Measurements from ENCODE around the gene LYAR.
A peak's percentile ranks its signal among the peaks of the same experiment; 100 is the strongest.

The LYAR gene

GRCh38 chr4:4289941-4290850 lies at the start of gene LYAR, which contains the start of gene ZBTB49:
Gene LYAR (minus strand): TSS chr4:4290154. CDS start chr4:4283742, 6,412 bp downstream.
Gene ZBTB49 (plus strand): TSS chr4:4290251. CDS start chr4:4299946, 9,695 bp downstream.
- peak; percentile 97 for DNase-seq

DNA sequence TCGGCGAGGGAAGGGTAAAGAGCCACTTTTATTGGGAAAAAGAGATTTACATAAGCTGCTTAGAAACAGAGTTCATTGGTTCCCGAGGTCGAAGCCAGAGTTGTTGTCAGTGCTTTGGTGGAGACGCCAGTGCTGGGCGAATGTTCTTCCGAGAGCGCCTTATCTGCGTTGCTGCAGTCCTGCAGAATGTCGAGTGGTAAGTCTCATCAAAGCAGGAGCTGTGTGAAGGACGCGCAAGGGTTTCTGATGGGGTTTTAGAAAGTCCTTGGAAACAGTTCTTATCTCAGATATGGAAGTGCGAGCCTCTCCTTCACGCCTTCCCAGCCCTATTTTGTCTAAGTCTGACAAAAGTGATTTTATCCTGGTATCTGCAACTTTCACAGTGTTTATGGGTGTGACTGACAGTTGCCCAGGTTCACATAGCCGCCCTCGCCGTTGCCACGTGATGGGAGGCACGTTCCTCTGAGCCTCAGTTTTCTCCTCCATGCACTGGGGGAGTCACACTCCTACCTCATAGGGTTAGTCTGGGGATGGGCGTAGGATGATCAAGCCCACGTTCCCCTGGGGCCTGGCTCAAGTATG lies 49.6 kb upstream of the LYAR start:
- no peak for DNase-seq

DNA sequence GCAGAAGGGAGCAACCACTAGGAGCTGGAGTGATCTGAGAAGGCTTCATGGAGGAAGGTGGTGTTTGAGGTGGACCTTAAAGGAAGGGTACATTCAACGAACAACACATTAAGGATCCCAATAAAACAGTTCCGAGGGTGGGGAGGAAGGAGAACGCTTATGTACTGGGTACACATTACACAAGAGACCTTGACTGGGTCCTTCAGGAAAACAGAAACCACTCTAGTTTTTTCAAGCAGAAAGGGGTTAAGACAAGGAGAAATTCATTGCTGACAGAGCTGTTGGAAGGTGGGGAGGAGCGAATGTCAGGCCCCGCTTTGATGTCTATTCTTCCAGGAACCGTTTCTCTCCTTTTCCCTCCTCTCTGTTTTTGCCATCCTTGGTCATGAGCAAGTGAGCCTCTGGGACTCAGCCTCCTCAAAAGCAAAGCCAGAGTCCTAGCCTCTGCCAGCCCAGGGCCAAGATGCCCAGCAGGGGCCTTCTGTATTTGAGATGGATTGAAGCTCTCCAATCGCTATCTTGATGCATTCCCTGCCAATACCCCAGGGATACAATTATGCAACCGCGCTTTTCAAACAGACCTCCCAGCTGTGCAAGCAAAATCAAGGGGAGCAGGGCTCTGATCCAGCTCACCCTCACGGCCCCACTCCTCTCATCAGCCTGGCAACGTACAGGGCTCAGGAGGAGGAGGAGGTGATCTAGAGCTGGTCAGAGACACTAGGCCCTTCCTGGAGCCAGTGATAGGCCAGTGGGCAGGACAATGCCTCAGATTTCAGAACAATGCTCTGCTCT lies 48.5 kb upstream of the LYAR start:
- DNase-seq, result no peak

- DNase-seq, result peak; percentile 73
These were observed 45.0 kb upstream of the LYAR start for GRCh38 chr4:4334798-4335520.

GRCh38 chr4:4333265-4333706 lies 43.3 kb upstream of the LYAR start:
- no peak for DNase-seq

DNA sequence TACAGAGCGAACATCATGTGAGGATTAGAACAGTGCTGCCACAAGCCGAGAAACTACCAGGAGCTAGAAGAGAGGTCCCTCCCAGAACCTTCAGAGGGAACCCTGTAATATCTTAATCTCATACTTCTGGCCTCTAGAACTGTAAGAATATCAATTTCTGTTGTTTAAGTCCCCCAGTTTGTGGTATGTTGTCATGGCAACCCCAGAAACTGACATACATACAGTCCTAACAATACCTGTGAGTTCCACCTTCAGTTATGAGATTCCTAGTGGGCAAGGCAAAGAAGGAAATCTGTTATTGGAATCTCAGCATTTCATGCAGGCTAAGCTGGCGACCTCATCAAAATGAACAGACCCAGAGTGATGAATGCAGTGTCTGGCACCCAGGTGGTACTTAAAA lies 42.6 kb upstream of the LYAR start:
- no peak for DNase-seq

- no peak for DNase-seq
These were observed 40.8 kb upstream of the LYAR start for GRCh38 chr4:4330794-4331193.

GRCh38 chr4:4329496-4329895 lies 39.5 kb upstream of the LYAR start:
- DNase-seq, result no peak

GRCh38 chr4:4328840-4329239 lies 38.9 kb upstream of the LYAR start:
- DNase-seq, result no peak

DNA sequence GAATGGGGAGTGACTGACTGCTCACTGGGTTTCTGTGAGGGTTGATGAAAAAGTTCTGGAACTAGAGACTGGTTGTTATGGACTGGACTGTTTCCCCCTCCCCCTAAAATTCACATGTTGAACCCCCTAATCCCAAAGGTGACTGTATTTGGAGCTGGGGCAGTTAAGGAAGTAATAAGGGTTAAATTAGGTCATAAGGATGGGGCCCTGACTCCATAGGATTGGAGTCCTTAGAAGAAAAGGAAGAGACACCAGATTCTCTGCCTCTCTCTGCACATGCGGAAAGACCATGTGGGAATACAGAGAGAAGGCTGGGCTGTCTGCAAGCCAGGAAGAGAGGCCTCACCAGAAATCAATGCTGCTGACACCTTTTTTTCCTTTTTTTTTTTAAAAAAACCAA lies 38.3 kb upstream of the LYAR start:
- no peak for DNase-seq

- no peak for DNase-seq
These were observed 37.7 kb upstream of the LYAR start for GRCh38 chr4:4327652-4328121.

DNA sequence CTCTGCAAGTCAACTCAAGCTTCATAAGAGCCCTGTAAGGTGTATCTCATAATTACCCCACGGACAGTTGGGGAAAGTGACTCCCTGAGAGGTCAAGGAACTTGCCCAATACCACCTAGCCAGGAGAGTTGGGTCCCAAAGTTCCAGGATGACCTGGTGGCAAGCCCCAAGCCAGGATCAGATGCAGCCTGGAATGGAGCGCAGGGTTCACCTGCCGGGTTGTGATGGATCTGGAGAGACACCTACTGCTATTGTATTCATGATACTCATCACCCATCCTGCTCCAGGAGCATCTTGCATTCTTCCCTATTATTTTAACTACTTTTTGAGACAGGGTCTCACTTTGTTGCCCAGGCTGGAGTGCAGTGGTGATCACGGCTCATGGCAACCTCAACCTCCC lies 36.2 kb upstream of the LYAR start:
- no peak for DNase-seq

DNA sequence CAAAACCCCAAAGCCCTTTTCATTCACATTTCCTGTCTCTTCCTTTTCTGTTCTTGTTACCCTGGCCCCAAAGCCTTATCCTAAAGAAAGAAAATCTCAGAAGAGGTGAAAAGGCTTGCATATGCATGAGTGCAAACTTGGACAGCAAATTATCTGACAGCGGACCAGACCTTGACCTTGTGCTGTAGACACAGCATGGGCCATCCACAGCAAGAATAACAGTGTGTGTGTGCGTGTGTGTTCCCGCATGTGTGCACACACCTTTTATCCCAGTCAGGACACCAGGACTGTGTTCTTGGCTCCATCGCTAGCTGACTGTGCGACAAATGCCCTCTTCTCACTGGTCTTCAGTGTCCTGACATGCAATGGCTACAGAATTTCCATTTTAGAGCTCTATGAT lies 35.4 kb upstream of the LYAR start:
- no peak for DNase-seq

GRCh38 chr4:4323705-4324534 lies 34.0 kb upstream of the LYAR start:
- DNase-seq, result no peak

DNA sequence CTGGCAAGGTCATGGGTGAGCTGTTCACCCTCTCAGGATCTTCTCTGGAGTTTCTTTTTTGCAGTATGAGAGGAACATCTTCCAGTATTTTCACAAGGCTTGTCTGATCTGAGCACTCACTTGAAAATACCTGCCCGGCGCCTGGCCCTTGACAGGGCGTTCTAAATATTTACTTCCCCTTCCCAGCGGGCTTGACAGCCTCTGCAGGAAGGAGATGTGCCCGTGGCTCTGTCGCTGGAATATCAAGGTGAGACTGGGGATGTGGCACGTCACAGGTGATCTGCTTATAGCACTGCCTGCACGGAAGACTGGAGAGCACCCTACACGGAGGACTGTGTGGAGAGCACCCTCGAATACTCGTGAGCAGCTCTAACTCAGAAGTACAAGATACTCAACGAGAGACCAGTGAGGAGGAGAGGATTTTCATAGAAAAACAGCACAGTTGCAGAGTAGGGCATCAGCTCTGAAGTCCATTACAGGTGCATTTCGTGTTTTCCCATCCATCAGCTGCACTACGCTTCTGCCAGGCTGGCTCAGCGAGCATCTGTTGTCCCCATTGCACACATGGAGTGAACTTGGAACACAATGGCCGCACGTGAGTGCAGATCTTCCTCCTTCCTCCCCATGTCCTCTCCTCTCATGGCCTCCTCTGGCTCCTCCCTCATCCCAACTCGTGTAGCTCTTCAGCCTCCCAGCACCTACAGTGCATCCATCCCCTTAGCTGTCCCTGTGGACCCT lies 32.2 kb upstream of the LYAR start:
- no peak for DNase-seq

DNA sequence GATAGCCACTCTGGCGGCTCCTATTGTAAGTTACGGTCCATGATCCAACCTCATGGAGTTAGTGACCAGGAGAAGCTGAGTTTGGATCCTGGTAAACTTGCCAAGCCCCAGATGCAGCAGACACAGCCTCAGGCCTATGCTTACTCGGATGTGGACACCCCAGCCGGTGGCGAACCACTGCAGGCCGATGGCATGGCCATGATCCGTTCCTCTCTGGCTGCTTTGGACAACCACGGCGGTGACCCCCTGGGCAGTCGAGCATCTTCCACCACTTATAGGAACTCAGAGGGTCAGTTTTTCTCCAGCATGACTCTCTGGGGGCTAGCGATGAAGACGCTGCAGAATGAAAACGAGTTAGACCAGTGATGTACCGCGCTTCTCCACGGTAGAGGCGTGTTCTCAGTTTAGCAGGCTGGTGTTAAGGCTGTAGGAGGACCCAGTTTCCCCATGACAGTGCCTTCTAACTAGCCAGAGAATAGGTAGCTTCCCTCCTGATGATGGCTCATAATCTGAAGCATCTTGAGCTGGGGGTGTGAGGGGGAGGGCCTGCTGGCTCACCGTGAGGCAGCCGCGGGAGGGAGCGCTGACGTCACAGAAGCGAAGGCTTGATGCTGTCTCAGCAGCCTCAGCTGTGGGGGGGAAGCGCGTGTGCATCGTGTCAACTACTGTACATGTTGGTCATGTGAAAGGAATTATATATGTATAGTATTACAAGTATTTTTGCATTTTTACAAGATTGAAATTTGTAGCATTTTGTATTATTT lies 31.2 kb upstream of the LYAR start:
- no peak for DNase-seq

DNA sequence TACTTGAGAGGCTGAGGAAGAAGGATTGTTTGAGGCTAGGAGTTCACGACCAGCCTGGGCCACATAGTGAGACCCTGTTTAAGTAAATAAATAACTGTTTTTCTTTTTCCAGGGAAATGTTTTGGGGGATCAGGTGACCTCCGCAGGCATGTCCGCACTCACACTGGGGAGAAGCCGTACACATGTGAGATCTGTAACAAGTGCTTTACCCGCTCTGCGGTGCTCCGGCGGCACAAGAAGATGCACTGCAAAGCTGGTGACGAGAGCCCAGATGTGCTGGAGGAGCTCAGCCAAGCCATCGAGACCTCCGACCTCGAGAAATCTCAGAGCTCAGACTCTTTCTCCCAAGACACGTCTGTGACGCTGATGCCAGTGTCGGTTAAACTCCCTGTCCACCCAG lies 30.6 kb upstream of the LYAR start:
- DNase-seq, result no peak

DNA sequence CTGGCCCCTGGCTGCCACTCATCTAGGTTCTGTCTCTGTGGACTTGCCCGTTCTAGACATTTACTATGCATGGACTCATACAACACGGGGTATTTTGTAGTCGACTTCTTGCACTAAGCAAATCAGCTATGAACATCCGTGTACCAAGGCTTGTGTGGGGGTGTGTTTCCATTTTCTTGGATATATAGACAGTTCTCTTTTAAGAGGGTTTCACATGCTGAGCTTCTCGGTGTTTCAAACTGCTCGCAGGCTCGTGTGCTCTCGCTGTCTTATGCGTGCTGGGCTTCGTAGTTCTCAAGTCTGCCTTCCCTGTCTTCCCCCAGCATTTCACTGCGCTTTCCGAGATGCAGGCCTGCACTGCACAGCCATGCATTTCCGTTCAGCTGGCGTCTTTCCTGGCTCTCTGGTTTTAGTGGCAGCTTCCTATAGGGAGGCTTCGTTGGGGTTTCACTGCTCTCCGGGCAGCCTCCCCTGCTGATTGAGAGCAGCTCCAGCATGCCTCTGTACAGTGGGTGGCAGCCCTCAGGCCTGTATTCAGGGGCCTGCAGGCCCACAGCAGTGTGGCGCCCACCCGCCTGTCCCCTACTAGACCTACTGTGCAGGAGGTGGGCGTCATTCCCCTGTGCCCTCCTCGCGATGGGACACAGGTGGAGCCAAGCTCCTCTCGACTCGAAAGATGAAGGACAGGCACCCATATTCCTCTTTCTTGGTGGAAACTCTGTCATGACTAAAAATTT lies 27.7 kb upstream of the LYAR start:
- DNase-seq, result no peak

DNA sequence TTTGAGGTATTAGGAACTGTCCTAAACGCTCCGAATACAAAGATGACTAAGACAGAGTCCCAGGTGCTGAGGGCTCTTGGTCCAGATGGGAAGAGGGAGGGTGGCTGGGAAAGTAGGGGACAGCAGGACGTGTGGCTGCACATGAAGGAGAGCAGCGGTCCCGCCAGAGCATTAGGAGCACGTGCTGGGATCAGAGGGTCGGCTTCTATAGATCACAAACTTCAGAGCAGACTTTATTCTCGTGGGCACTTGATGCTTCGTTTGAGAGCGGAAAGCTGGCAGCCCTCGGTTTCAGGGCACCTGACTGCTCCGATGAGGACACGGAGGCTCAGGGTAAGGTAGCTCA lies 26.2 kb upstream of the LYAR start:
- no peak for DNase-seq
